Panc1 (cell line): ENCODE results near the gene KHSRP. TPM values are rescaled to one million over a fixed set of nuclear protein-coding genes. Genes with fewer than 3 reads are reported as not detected.

Experiments used
- ATAC-seq: fragments of 200-7000 bp; cut with Tn5 transposase; 2 replicates; pipeline ENCODE4 v1.9.1; 2020; ENCODE audit warnings: mild to moderate bottlenecking, moderate library complexity
- BruUV-seq: library from RNA; stranded (reverse); fragments of 400-500 nt; replicated peaks from 2 replicates; lab custom pipeline; 2021; lab: Mats Ljungman, UMichigan
- CTCF ChIA-PET: fragments of 300-600 bp; sonication (Branson Sonifier 250); formaldehyde crosslinking; loops from one replicate; lab custom pipeline; 2022; ENCODE audit warnings: antibody characterized with exemption; lab: Charles Lee
- POLR2A ChIA-PET: fragments of 300-600 bp; sonication (Branson Sonifier 250); formaldehyde crosslinking; loops from one replicate; lab custom pipeline; 2022; ENCODE audit warnings: antibody characterized with exemption; lab: Charles Lee
- DNase-seq: peaks from one replicate; pipeline ENCODE4 v3.0.0-alpha.2; 2010; ENCODE audit warnings: low read depth, low spot score
- H3K27ac ChIP-seq: 2 replicates; pipeline ENCODE4 v1.5.1; 2011; ENCODE audit warnings: mild to moderate bottlenecking, low read length, inconsistent platforms
- H3K27me3 ChIP-seq: fragments of 200-500 bp; sonication (Bioruptor generic); 2 replicates; pipeline ENCODE4 v1.6.0; 2014; ENCODE audit warnings: low read length, inconsistent platforms; ENCODE audit not compliant: control insufficient read depth, insufficient read depth
- H3K36me3 ChIP-seq: fragments of 200-500 bp; sonication (Bioruptor generic); 2 replicates; pipeline ENCODE4 v1.5.1; 2014; ENCODE audit warnings: inconsistent platforms, mild to moderate bottlenecking, low read length, moderate library complexity; ENCODE audit not compliant: control insufficient read depth, insufficient read depth
- H3K4me1 ChIP-seq: 2 replicates; pipeline ENCODE4 v1.5.1; 2011; ENCODE audit warnings: inconsistent platforms, mild to moderate bottlenecking, low read length, moderate library complexity; ENCODE audit not compliant: control insufficient read depth, insufficient read depth
- H3K4me3 ChIP-seq, 2 experiments: 2 replicates each; pipeline ENCODE4 v1.5.1; 2011 to 2012; ENCODE audit warnings: low read depth in 2 of 2, low read length in 2 of 2, mild to moderate bottlenecking in 2 of 2, inconsistent platforms in 1 of 2, moderate library complexity in 1 of 2
- H3K9me3 ChIP-seq: fragments of 200-500 bp; sonication (Bioruptor generic); 2 replicates; pipeline ENCODE4 v1.5.1; 2014; ENCODE audit warnings: low read depth, mild to moderate bottlenecking, inconsistent platforms, low read length, moderate library complexity; ENCODE audit not compliant: control insufficient read depth, insufficient read depth
- CTCF ChIP-seq: fragments of 450-650 bp; IDR thresholded peaks from 2 replicates; pipeline ENCODE4 v1.5.1; 2017; ENCODE audit warnings: mild to moderate bottlenecking
- POLR2AphosphoS5 ChIP-seq: IDR thresholded peaks from 2 replicates; pipeline ENCODE4 v1.6.1; 2012; ENCODE audit warnings: mild to moderate bottlenecking, low read depth, low read length, moderate library complexity
- REST ChIP-seq, 2 experiments: IDR thresholded peaks; 2 replicates each; pipeline ENCODE4 v1.6.1; 2011 to 2012; ENCODE audit warnings: low read depth in 2 of 2, control low read depth in 1 of 2, low read length in 1 of 2, mild to moderate bottlenecking in 1 of 2, moderate library complexity in 1 of 2; ENCODE audit not compliant: insufficient read depth in 1 of 2
- SIN3A ChIP-seq: IDR thresholded peaks from 2 replicates; pipeline ENCODE4 v1.6.1; 2012; ENCODE audit warnings: low read depth, mild to moderate bottlenecking, low read length, moderate library complexity, borderline replicate concordance; ENCODE audit not compliant: insufficient read depth
- TCF7L2 ChIP-seq: IDR thresholded peaks from 2 replicates; pipeline ENCODE4 v1.6.1; 2011; ENCODE audit warnings: mild to moderate bottlenecking, low read depth, low read length, inconsistent platforms
- in situ Hi-C: cut with HindIII; loops from 2 replicates; pipeline ENCODE4 v1.10.0; 2016; ENCODE audit warnings: low sequenced_read_pairs, low pct_unique_long_range_greater_than_20kb
- intact Hi-C: fragments of 100-400 bp; cut with micrococcal nuclease; formaldehyde crosslinking; loops from one replicate; pipeline ENCODE4 v1.10.0; 2022; ENCODE audit not compliant: unreplicated experiment
- total RNA-seq: library from RNA; stranded (reverse); gene quantifications from one replicate; pipeline ENCODE4 v1.2.1, GENCODE V29; 2021; ENCODE audit not compliant: unreplicated experiment

KHSRP gene
- total RNA-seq, 1 experiment from 2014 or later, result 333 TPM

- no peaks in the 10 kb centered on the region for H3K9me3 ChIP-seq
- H3K36me3 ChIP-seq, result peaks cover 4% of the 10 kb centered on the region; the same call in 1 of the 2 replicates
- BruUV-seq, result no TSS peak
- DNase-seq, result no peak
- ATAC-seq, result no peak
- H3K27ac ChIP-seq, result no peak overlapping the region
- TF ChIP-seq SIN3A (no peak), REST (IDR thresholded peaks at IDR 0.05; ENCODE audit: insufficient read depth in 1 of 2, low read depth in 2 of 2, low read length in 1 of 2) (no peak), POLR2AphosphoS5 (no peak), CTCF (no peak), TCF7L2 (no peak)
- intact Hi-C loops (no loop called here), in situ Hi-C loops (no loop called here)
- ChIA-PET POLR2A (no interaction called here), CTCF (no interaction called here)
- H3K4me1 ChIP-seq, result no peaks in the 10 kb centered on the region
- H3K27me3 ChIP-seq, result no peaks in the 10 kb centered on the region
- H3K4me3 ChIP-seq, result no peak overlapping the region
These were observed 29.4 kb upstream of the KHSRP start for GRCh38 chr19:6453951-6454565.

- no peaks in the 10 kb centered on the region for H3K36me3 ChIP-seq
These were observed 28.3 kb upstream of the KHSRP start for GRCh38 chr19:6452899-6453298.

More at GRCh38 chr19:6452899-6453298, 28.3 kb upstream of the KHSRP start:
- no peak for TF ChIP-seq CTCF
- no peak for TF ChIP-seq TCF7L2
- no peak for TF ChIP-seq SIN3A
- TF ChIP-seq REST (IDR thresholded peaks at IDR 0.05; ENCODE audit: insufficient read depth in 1 of 2, low read depth in 2 of 2, low read length in 1 of 2), result no peak
- no peak for TF ChIP-seq POLR2AphosphoS5
- H3K9me3 ChIP-seq, result no peaks in the 10 kb centered on the region
- ATAC-seq, result no peak
- H3K4me3 ChIP-seq, result no peak overlapping the region
- POLR2A ChIA-PET, result no interaction called here
- DNase-seq, result no peak
- in situ Hi-C loops (no loop called here), intact Hi-C loops (no loop called here)
- no peak overlapping the region for H3K27ac ChIP-seq
- no peaks in the 10 kb centered on the region for H3K4me1 ChIP-seq
- CTCF ChIA-PET, result no interaction called here
- BruUV-seq, result no TSS peak
- no peaks in the 10 kb centered on the region for H3K27me3 ChIP-seq
